HUES48 (cell line): ENCODE data around the gene NRG2.

Source experiments
- H3K27ac ChIP-seq: one replicate; pipeline ENCODE4 v1.7.0; 2013; ENCODE audit warnings: low read depth, low read length, inconsistent platforms
- H3K27me3 ChIP-seq: 2 replicates; pipeline ENCODE4 v1.6.1; 2013; ENCODE audit warnings: mild to moderate bottlenecking, low read length; ENCODE audit not compliant: control insufficient read depth, insufficient read depth
- H3K36me3 ChIP-seq: 2 replicates; pipeline ENCODE4 v1.6.1; 2013; ENCODE audit warnings: low read length; ENCODE audit not compliant: control insufficient read depth, insufficient read depth
- H3K4me1 ChIP-seq: 2 replicates; pipeline ENCODE4 v1.6.1; 2013; ENCODE audit warnings: mild to moderate bottlenecking, low read length; ENCODE audit not compliant: control insufficient read depth, insufficient read depth
- H3K4me3 ChIP-seq: 2 replicates; pipeline ENCODE4 v1.5.1; 2013; ENCODE audit warnings: mild to moderate bottlenecking, low read depth, low read length
- H3K9ac ChIP-seq: 2 replicates; pipeline ENCODE4 v1.6.1; 2013; ENCODE audit warnings: mild to moderate bottlenecking, low read depth, low read length, moderate library complexity
- H3K9me3 ChIP-seq: 2 replicates; pipeline ENCODE4 v1.6.1; 2013; ENCODE audit warnings: low read length; ENCODE audit not compliant: control insufficient read depth, insufficient read depth

The NRG2 gene

GRCh38 chr5:140023611-140024191, 19.4 kb downstream of the NRG2 start:
- no peak overlapping the region for H3K9ac ChIP-seq
- H3K9me3 ChIP-seq, result no peaks in the 10 kb centered on the region
- no peaks in the 10 kb centered on the region for H3K36me3 ChIP-seq
- no peak overlapping the region for H3K27ac ChIP-seq
- peaks cover 19% of the 10 kb centered on the region for H3K27me3 ChIP-seq
- no peak overlapping the region for H3K4me3 ChIP-seq
- no peaks in the 10 kb centered on the region for H3K4me1 ChIP-seq

DNA sequence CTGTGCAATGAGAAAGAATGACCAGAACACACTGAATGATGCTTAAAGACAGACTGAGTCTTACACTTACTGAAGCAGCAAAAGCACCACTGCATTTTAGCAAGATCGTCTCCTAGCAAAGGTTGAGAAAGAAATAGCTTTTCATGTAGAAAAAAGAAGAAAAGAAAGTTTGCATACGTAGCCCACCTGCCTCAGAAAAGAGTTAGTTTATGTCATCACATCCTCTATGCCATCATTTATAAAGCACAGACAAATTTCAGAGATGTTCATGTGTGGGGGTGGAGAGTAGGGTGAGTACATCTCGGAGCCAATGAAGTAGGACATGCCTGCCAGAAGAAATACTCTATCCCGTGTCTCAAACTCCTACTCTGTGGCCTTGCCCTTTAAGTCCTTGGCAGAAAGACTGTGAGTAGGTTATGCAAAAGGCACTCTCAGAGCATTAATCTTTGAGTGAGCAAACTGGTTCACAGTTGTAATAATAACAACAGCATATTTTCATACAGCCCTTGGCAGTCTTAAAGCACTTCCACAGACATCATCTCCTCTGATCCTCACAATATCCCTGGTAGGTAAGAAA, 22.4 kb downstream of the NRG2 start:
- no peak overlapping the region for H3K9ac ChIP-seq
- peaks cover 19% of the 10 kb centered on the region for H3K27me3 ChIP-seq
- H3K36me3 ChIP-seq, result no peaks in the 10 kb centered on the region
- H3K9me3 ChIP-seq, result no peaks in the 10 kb centered on the region
- no peaks in the 10 kb centered on the region for H3K4me1 ChIP-seq
- no peak overlapping the region for H3K27ac ChIP-seq
- no peak overlapping the region for H3K4me3 ChIP-seq

DNA sequence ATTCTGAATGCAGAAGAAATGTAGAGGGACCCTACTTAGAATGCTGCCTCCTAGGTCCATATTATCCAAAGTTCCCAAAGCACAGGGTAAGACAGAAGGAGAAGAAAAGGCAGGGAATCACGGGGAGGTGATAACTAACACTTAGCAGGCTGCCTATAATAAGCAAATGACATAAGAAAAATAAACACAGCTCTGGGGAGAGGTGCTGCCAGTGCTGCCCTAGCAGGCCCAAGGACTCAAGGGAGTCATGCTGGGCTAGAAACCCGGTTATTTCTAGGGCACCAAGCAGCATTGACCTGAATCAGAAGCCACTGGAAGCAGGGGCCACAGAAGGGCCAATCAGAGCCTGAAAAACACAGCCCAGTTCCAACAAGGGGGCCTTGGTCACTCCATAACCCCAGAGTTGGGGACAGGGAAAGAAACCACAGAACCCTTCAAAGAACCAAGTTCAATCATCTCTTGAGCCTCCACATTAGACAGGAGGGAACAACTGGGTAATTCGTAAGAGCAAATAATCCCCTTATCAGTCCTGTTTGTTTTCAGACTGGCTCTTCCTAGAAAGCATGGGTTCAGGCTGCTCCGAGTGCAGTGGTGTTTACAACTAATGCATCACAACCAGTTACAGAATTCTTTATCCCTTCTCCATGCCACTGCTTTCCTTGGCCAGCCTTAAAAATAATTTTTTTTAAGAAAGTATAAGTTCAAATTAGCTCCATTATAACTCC, 24.0 kb downstream of the NRG2 start:
- H3K9me3 ChIP-seq, result no peaks in the 10 kb centered on the region
- peaks cover 19% of the 10 kb centered on the region for H3K27me3 ChIP-seq
- H3K4me3 ChIP-seq, result no peak overlapping the region
- no peaks in the 10 kb centered on the region for H3K4me1 ChIP-seq
- H3K9ac ChIP-seq, result no peak overlapping the region
- H3K36me3 ChIP-seq, result no peaks in the 10 kb centered on the region
- no peak overlapping the region for H3K27ac ChIP-seq

GRCh38 chr5:140018517-140018916, 24.6 kb downstream of the NRG2 start:
- Histone ChIP-seq H3K27me3 (peaks cover 19% of the 10 kb centered on the region), H3K9ac (no peak overlapping the region), H3K27ac (no peak overlapping the region), H3K4me3 (no peak overlapping the region), H3K4me1 (no peaks in the 10 kb centered on the region), H3K9me3 (no peaks in the 10 kb centered on the region), H3K36me3 (no peaks in the 10 kb centered on the region)

DNA sequence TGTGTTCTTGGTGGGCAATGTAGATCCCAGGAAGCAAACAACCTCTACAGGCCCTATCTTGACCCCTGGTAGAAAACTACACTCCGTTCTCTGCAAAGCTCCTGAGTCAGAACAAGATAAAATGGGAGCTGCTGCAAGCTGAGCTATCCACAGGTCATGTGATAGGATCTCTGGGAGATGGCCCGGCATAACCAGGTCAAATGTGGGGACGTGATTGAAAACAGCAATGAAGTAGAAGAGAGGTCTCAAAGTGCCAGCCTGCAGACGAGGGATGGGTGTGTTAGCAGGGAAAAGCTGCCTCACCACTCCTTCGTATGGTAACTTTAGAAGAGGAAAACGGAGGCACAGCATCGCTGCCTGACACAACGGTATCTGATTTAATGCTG, 25.0 kb downstream of the NRG2 start:
- no peaks in the 10 kb centered on the region for H3K4me1 ChIP-seq
- H3K4me3 ChIP-seq, result no peak overlapping the region
- H3K27ac ChIP-seq, result no peak overlapping the region
- peaks cover 18% of the 10 kb centered on the region for H3K27me3 ChIP-seq
- no peaks in the 10 kb centered on the region for H3K9me3 ChIP-seq
- H3K36me3 ChIP-seq, result no peaks in the 10 kb centered on the region
- H3K9ac ChIP-seq, result no peak overlapping the region

GRCh38 chr5:140017397-140018095, 25.6 kb downstream of the NRG2 start:
- H3K27me3 ChIP-seq, result peaks cover 18% of the 10 kb centered on the region
- no peaks in the 10 kb centered on the region for H3K4me1 ChIP-seq
- H3K9ac ChIP-seq, result no peak overlapping the region
- H3K4me3 ChIP-seq, result no peak overlapping the region
- H3K36me3 ChIP-seq, result no peaks in the 10 kb centered on the region
- H3K27ac ChIP-seq, result no peak overlapping the region
- H3K9me3 ChIP-seq, result no peaks in the 10 kb centered on the region

- Histone ChIP-seq H3K27ac (no peak overlapping the region), H3K4me3 (no peak overlapping the region), H3K4me1 (no peaks in the 10 kb centered on the region), H3K36me3 (no peaks in the 10 kb centered on the region), H3K9ac (no peak overlapping the region), H3K27me3 (peaks cover 11% of the 10 kb centered on the region), H3K9me3 (no peaks in the 10 kb centered on the region)
Measured at GRCh38 chr5:140015706-140016105, 27.4 kb downstream of the NRG2 start.

- Histone ChIP-seq H3K27me3 (peaks cover 4% of the 10 kb centered on the region; the same call in 1 of the 2 replicates), H3K27ac (no peak overlapping the region), H3K36me3 (no peaks in the 10 kb centered on the region), H3K4me3 (no peak overlapping the region), H3K4me1 (no peaks in the 10 kb centered on the region), H3K9ac (no peak overlapping the region), H3K9me3 (no peaks in the 10 kb centered on the region)
Measured at GRCh38 chr5:140014751-140015150, 28.3 kb downstream of the NRG2 start.

GRCh38 chr5:140013536-140013935, 29.6 kb downstream of the NRG2 start:
- Histone ChIP-seq H3K9me3 (no peaks in the 10 kb centered on the region), H3K27me3 (peaks cover 4% of the 10 kb centered on the region; the same call in 1 of the 2 replicates), H3K4me3 (no peak overlapping the region), H3K36me3 (no peaks in the 10 kb centered on the region), H3K4me1 (no peaks in the 10 kb centered on the region), H3K9ac (no peak overlapping the region), H3K27ac (no peak overlapping the region)

DNA sequence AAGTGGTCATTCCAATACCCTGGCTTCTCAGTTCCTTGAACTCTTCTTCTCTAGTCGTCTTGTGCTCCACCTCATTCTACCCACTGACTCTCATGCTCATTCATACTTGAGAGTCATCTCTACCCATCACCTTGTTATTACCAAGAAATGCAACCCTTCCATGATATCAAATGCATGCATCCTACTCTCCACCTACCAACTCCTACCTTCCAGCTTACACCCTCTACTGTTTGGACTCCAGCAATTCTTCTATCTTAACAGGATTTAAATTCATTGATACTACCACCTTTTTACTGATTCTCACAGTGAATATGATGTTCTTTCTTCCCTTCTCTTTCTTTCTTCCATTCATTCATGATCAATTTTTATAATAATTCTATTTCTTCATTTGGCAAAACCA, 30.7 kb downstream of the NRG2 start:
- H3K27ac ChIP-seq, result no peak overlapping the region
- H3K4me1 ChIP-seq, result no peaks in the 10 kb centered on the region
- H3K27me3 ChIP-seq, result peaks cover 4% of the 10 kb centered on the region; the same call in 1 of the 2 replicates

DNA sequence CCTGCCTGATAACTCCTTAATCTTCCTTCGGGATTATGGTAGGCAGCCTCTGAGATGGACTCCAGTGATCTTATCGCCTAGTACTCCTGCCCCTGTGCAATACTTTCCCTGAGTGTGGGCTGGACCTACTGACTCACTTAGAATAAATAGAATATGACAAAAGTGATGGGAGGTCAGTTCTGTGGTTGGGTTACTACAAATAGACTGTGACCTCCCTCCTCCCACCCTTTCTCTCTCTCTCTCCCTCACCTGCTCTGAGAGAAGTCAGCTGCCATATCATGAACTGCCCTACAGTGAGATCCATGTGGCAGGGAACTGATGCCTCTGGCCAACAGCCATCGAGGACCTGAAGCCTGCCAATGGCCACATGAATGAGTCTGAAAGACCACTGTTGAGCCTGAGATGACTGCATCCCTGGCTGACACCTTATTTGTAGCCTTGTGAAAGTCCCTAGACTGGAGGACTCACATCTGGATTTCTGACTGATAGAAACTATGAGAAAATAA, 31.7 kb downstream of the NRG2 start:
- Histone ChIP-seq H3K4me1 (no peaks in the 10 kb centered on the region), H3K36me3 (no peaks in the 10 kb centered on the region), H3K9ac (no peak overlapping the region), H3K27ac (no peak overlapping the region), H3K4me3 (no peak overlapping the region), H3K9me3 (no peaks in the 10 kb centered on the region), H3K27me3 (peaks cover 4% of the 10 kb centered on the region; the same call in 1 of the 2 replicates)

More for the DNA sequence above, 30.7 kb downstream of the NRG2 start:
- Histone ChIP-seq H3K9me3 (no peaks in the 10 kb centered on the region), H3K4me3 (no peak overlapping the region), H3K9ac (no peak overlapping the region), H3K36me3 (no peaks in the 10 kb centered on the region)
